Measurements from ENCODE around the gene CALML5. TPM values are rescaled to one million over a fixed set of nuclear protein-coding genes. Genes with fewer than 3 reads are reported as not detected.

Gene CALML5
- total RNA-seq: 4.3 TPM in 1 of 2 replicates, not detected in the other

GRCh38 chr10:5499493-5500140 lies at the start of gene CALML5:
CALML5 (minus strand) TSS chr10:5499570; CDS start chr10:5499438, 132 bp downstream.

GRCh38 chr10:5524641-5525560 lies 25.5 kb upstream of the CALML5 start, which contains the start of gene CALML3:
CALML3 (plus strand) TSS chr10:5524961; CDS start chr10:5525086, 125 bp downstream.

Other genes starting within 250 kb of the CALML5 start
- not detected in 2 replicates for gene UCN3, start 134.6 kb downstream of the CALML5 start, total RNA-seq
- 0.72 TPM in 1 of 2 replicates, not detected in the other for gene TUBAL3, start 94.7 kb downstream of the CALML5 start, total RNA-seq
- gene NET1, start 87.0 kb downstream of the CALML5 start, total RNA-seq: 143 and 149 TPM in 2 replicates
- gene CALML3, start 25.4 kb upstream of the CALML5 start, total RNA-seq: 1.1 and 2.7 TPM in 2 replicates
- 11.8 and 23.9 TPM in 2 replicates for gene ASB13, start 167.0 kb upstream of the CALML5 start, total RNA-seq
- 83.4 and 85.5 TPM in 2 replicates for gene TASOR2, start 185.3 kb upstream of the CALML5 start, total RNA-seq

Measured in tracheal epithelial cell (primary cell).